ENCODE data around the gene ZNF619. TPM values are rescaled to one million over a fixed set of nuclear protein-coding genes. Genes with fewer than 3 reads are reported as not detected.
"Not testable (repeated sequence)": the region's sequence is repeated elsewhere in the genome, so short reads cannot be mapped to it uniquely, and the experiment has no call there.

ZNF619 gene
- total RNA-seq, 2 donors from 2014 or later = 1.7 to 3.3 TPM

DNA sequence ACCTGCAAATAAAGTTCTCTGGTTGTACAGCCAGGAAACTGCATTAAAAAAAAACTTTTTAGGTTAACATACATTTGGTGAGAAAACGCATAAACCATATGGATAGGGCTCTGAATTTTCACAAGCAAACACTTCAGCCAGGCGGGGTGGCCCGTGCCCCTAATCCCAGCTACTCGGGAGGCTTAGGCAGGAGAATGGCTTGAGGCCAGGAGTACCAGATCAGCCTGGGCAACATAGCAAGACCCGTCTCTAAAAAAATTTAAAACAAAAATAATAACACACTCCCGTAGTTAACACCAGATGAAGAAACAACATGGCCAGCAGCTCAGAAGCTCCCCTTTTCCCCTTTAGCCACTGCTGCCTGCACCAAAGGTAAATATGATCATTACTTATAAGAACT lies 23.0 kb upstream of the ZNF619 start:
- Histone ChIP-seq H3K4me1 (peaks cover 0 to 48% of the 10 kb centered on the region in 2 donors), H3K27ac (peak overlapping the region; percentile 96 to 98), H3K36me3 (peaks cover 7% of the 10 kb centered on the region), H3K9me3 (no peaks in the 10 kb centered on the region), H3K27me3 (no peaks in the 10 kb centered on the region), H3K4me3 (peak overlapping the region in 1 of 2 donors; percentile 75)
- DNase-seq (ENCODE audit: low spot score) = no peak
- TF ChIP-seq CTCF (IDR thresholded peaks at IDR 0.05) = no peak

DNA sequence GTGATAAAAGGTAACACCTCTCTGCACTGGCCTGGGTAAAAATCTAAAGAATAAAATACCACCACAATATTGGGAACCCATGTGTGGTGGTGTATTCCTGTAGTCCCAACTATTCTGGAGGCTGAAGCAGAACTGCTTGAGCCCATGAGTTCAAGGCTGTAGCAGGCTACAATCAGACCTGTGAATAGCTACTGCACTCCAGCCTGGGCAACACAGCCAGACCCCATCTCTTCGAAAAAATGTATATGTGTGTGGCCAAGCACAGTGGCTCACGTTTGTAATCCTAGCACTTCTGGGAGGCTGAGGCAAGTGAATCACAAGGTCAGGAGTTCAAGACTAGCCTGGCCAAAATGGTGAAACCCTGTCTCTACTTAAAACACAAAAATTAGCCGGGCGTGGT lies 21.6 kb upstream of the ZNF619 start:
- H3K4me1 ChIP-seq = peaks cover 0 to 44% of the 10 kb centered on the region in 2 donors
- H3K4me3 ChIP-seq = no peak overlapping the region
- no peaks in the 10 kb centered on the region for H3K9me3 ChIP-seq
- no peak for DNase-seq (ENCODE audit: low spot score)
- H3K27ac ChIP-seq = no peak overlapping the region
- no peak for TF ChIP-seq CTCF (IDR thresholded peaks at IDR 0.05)
- peaks cover 20% of the 10 kb centered on the region for H3K36me3 ChIP-seq
- H3K27me3 ChIP-seq = no peaks in the 10 kb centered on the region

GRCh38 chr3:40456279-40456939 lies 20.5 kb upstream of the ZNF619 start:
- Histone ChIP-seq H3K4me3 (peak overlapping the region; percentile 83 to 91), H3K27me3 (no peaks in the 10 kb centered on the region), H3K36me3 (peaks cover 30% of the 10 kb centered on the region), H3K9me3 (no peaks in the 10 kb centered on the region), H3K4me1 (peaks cover 0 to 44% of the 10 kb centered on the region in 2 donors), H3K27ac (peak overlapping the region; percentile 89 to 94)
- DNase-seq (ENCODE audit: low spot score) = no peak
- no peak for TF ChIP-seq CTCF (IDR thresholded peaks at IDR 0.05)

DNA sequence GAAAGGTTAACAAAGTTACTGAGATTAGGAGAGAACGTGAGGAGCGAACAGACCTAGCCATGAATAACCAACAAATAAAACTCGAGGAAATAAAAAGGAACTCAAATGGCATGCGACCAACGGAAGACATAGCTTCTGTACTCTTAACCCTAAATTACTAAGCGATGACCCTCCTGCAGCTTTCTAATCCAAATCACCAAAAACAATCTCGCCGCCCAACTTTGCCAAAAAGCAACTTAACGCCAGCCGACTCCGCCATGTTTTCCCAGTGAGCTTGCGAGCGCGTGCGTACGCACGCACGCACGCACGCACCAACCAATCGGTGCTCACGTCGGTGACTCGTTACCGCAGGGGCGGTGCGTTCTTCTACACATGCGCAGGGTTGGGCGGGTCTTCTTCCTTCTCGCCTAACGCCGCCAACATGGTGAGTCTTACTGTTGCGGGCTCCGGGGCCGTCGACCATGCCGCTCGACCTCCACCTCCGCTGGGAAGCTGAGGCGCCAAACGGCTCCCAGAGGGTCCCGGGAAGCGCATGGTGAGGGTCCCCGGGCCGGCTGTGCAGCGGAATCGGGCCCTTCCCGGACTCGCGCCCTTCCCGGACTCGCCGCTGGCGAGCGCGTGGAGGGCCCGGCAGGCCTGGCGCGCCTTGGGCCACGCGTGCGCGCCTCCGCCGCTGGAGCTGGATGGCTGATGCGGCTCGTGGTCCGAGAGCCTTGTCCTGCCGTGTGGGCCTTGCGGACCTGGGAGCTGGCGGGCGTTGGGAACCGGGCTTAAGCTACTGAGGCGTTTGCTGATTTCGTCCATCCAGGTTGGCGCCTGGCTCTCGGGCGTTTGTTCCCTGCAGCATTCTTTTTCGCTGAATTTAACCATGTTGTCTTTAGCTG lies 19.7 kb upstream of the ZNF619 start, which contains the start of gene RPL14:
RPL14 (plus strand) TSS at position 400 of the 884 bp plus-strand sequence; CDS start at position 533, 133 bp downstream.
- peaks cover 38% of the 10 kb centered on the region for H3K36me3 ChIP-seq
- peaks cover 0 to 36% of the 10 kb centered on the region in 2 donors for H3K4me1 ChIP-seq
- H3K4me3 ChIP-seq = peak within 1 kb of the TSS; percentile 83 to 91
- peak within 1 kb of the TSS; percentile 89 to 94 for H3K27ac ChIP-seq
- H3K9me3 ChIP-seq = no peaks in the 10 kb centered on the region
- peak in 1 of 2 donors; percentile 28 for TF ChIP-seq CTCF (IDR thresholded peaks at IDR 0.05)
- no peaks in the 10 kb centered on the region for H3K27me3 ChIP-seq
- peak; percentile 99 for DNase-seq (ENCODE audit: low spot score)

GRCh38 chr3:40458473-40458872 lies 18.4 kb upstream of the ZNF619 start:
- Histone ChIP-seq H3K4me3 (peak overlapping the region in 1 of 2 donors; percentile 91), H3K36me3 (peaks cover 51% of the 10 kb centered on the region), H3K4me1 (peaks cover 0 to 30% of the 10 kb centered on the region in 2 donors), H3K9me3 (no peaks in the 10 kb centered on the region), H3K27ac (peak overlapping the region in 1 of 2 donors; percentile 94), H3K27me3 (no peaks in the 10 kb centered on the region)
- no peak for DNase-seq (ENCODE audit: low spot score)
- no peak for TF ChIP-seq CTCF (IDR thresholded peaks at IDR 0.05)

GRCh38 chr3:40460481-40460880 lies 16.4 kb upstream of the ZNF619 start:
- Histone ChIP-seq H3K4me1 (peaks cover 0 to 22% of the 10 kb centered on the region in 2 donors), H3K36me3 (peaks cover 61% of the 10 kb centered on the region)
- not testable (repeated sequence) for H3K4me3 ChIP-seq; DNase-seq (ENCODE audit: low spot score); H3K9me3 ChIP-seq; H3K27me3 ChIP-seq; H3K27ac ChIP-seq

All from right atrium auricular region (tissue), 2 donors.